Lower lobe of right lung (tissue), 2 donors: ENCODE data around the gene THRB. TPM values are rescaled to one million over a fixed set of nuclear protein-coding genes. Genes with fewer than 3 reads are reported as not detected.

Experiments used
- ATAC-seq, 2 donors: fragments of 200-7000 bp; cut with Tn5 transposase; one replicate each; pipeline ENCODE4 v1.9.1; 2020 to 2022; ENCODE audit warnings: mild to moderate bottlenecking in 2 of 2, moderate library complexity in 2 of 2
- DNase-seq: peaks from one replicate; pipeline ENCODE4 v3.0.0-alpha.2; 2020
- H3K27ac ChIP-seq: fragments of 200-600 bp; one replicate; pipeline ENCODE4 v1.8.0; 2022
- H3K27me3 ChIP-seq: fragments of 200-600 bp; one replicate; pipeline ENCODE4 v1.8.0; 2022; ENCODE audit warnings: low read depth
- H3K36me3 ChIP-seq: fragments of 200-600 bp; one replicate; pipeline ENCODE4 v1.8.0; 2022; ENCODE audit warnings: mild to moderate bottlenecking
- H3K4me1 ChIP-seq: fragments of 200-600 bp; one replicate; pipeline ENCODE4 v1.8.0; 2022
- H3K4me3 ChIP-seq: fragments of 200-600 bp; one replicate; pipeline ENCODE4 v1.8.0; 2022; ENCODE audit warnings: mild to moderate bottlenecking
- H3K9me3 ChIP-seq: fragments of 200-600 bp; one replicate; pipeline ENCODE4 v1.8.0; 2022
- CTCF ChIP-seq: fragments of 200-600 bp; IDR thresholded peaks from one replicate; pipeline ENCODE4 v1.8.0; 2022; ENCODE audit warnings: antibody characterized with exemption, mild to moderate bottlenecking
- intact Hi-C: fragments of 100-400 bp; cut with DNase I; formaldehyde crosslinking; loops from one replicate; pipeline ENCODE4 v1.11.0; 2022
- total RNA-seq: library from RNA; stranded (reverse); fragmentation: NEBNext Ultra II Directional; extraction: Animal tissue kit (Norgen Biotek cat#: 25700); gene quantifications from one replicate; pipeline ENCODE4 v1.2.1, GENCODE V29; 2021
- donor health status: DM: no; HTN: yes; CAD: no; lungs with severe emphysema.

THRB gene
- total RNA-seq, 1 donor from 2014 or later = 14.6 TPM

- H3K36me3 ChIP-seq = no peaks in the 10 kb centered on the region
- DNase-seq = no peak
- no peak for ATAC-seq
- no peaks in the 10 kb centered on the region for H3K27me3 ChIP-seq
- H3K27ac ChIP-seq = no peak overlapping the region
- H3K4me1 ChIP-seq = no peaks in the 10 kb centered on the region
- no peak for TF ChIP-seq CTCF
- intact Hi-C loops = no loop called here
- H3K9me3 ChIP-seq = no peaks in the 10 kb centered on the region
- no peak overlapping the region for H3K4me3 ChIP-seq
These were observed 18.8 kb upstream of the THRB start for GRCh38 chr3:24513463-24513862.

- Histone ChIP-seq H3K27me3 (no peaks in the 10 kb centered on the region), H3K36me3 (no peaks in the 10 kb centered on the region), H3K27ac (no peak overlapping the region), H3K4me3 (no peak overlapping the region), H3K9me3 (no peaks in the 10 kb centered on the region), H3K4me1 (no peaks in the 10 kb centered on the region)
- DNase-seq (no peak), ATAC-seq (peak; percentile 45 to 79)
- TF ChIP-seq CTCF = no peak
- intact Hi-C loops = no loop called here
These were observed 18.0 kb upstream of the THRB start for GRCh38 chr3:24512564-24513197.

- TF ChIP-seq CTCF = no peak
- ATAC-seq (no peak), DNase-seq (no peak)
- H3K9me3 ChIP-seq = no peaks in the 10 kb centered on the region
- H3K4me1 ChIP-seq = no peaks in the 10 kb centered on the region
- intact Hi-C loops = no loop called here
- H3K27ac ChIP-seq = no peak overlapping the region
- H3K36me3 ChIP-seq = no peaks in the 10 kb centered on the region
- no peaks in the 10 kb centered on the region for H3K27me3 ChIP-seq
- no peak overlapping the region for H3K4me3 ChIP-seq
These were observed 15.5 kb upstream of the THRB start for GRCh38 chr3:24510030-24510648.

- TF ChIP-seq CTCF = no peak
- DNase-seq = no peak
- H3K4me1 ChIP-seq = no peaks in the 10 kb centered on the region
- H3K4me3 ChIP-seq = no peak overlapping the region
- no peaks in the 10 kb centered on the region for H3K27me3 ChIP-seq
- no peaks in the 10 kb centered on the region for H3K9me3 ChIP-seq
- intact Hi-C loops = no loop called here
- no peaks in the 10 kb centered on the region for H3K36me3 ChIP-seq
- ATAC-seq = peak in 1 of 2 donors; percentile 48
- H3K27ac ChIP-seq = no peak overlapping the region
These were observed 13.8 kb upstream of the THRB start for GRCh38 chr3:24508423-24508839.

- no peaks in the 10 kb centered on the region for H3K4me1 ChIP-seq
- no peak for TF ChIP-seq CTCF
- H3K27ac ChIP-seq = no peak overlapping the region
- H3K9me3 ChIP-seq = no peaks in the 10 kb centered on the region
- no peak for DNase-seq
- no peaks in the 10 kb centered on the region for H3K36me3 ChIP-seq
- intact Hi-C loops = no loop called here
- H3K27me3 ChIP-seq = no peaks in the 10 kb centered on the region
- no peak for ATAC-seq
- no peak overlapping the region for H3K4me3 ChIP-seq
These were observed 13.2 kb upstream of the THRB start for GRCh38 chr3:24507776-24508422.
